HFFc6 (cell line): Measurements from ENCODE around the gene NAT14. TPM values are rescaled to one million over a fixed set of nuclear protein-coding genes. Genes with fewer than 3 reads are reported as not detected.

Source experiments
- DNase-seq: peaks from one replicate; pipeline ENCODE4 v3.0.0-alpha.2; 2018
- H3K27ac Mint-ChIP-seq: 2 replicates; pipeline ENCODE4 v1.8.0; 2020; ENCODE audit warnings: mild to moderate bottlenecking, mixed read lengths
- H3K27me3 Mint-ChIP-seq: 2 replicates; pipeline ENCODE4 v1.8.0; 2021; ENCODE audit warnings: mild to moderate bottlenecking, moderate library complexity, mixed read lengths; ENCODE audit not compliant: insufficient read depth
- H3K36me3 Mint-ChIP-seq: 2 replicates; pipeline ENCODE4 v1.8.0; 2021; ENCODE audit warnings: low read depth, mixed read lengths
- H3K4me1 Mint-ChIP-seq: 2 replicates; pipeline ENCODE4 v1.8.0; 2020; ENCODE audit warnings: low read depth, mixed read lengths
- H3K4me3 Mint-ChIP-seq: 2 replicates; pipeline ENCODE4 v1.8.0; 2020; ENCODE audit warnings: mild to moderate bottlenecking, moderate library complexity, mixed read lengths
- H3K9me3 Mint-ChIP-seq: 2 replicates; pipeline ENCODE4 v1.8.0; 2020; ENCODE audit warnings: mild to moderate bottlenecking, mixed read lengths
- CTCF ChIP-seq: fragments of 200-600 bp; sonication (generic); IDR thresholded peaks from 2 replicates; pipeline ENCODE4 v1.5.0; 2021; ENCODE audit warnings: antibody characterized with exemption, mild to moderate bottlenecking
- total RNA-seq, 6 experiments: library from RNA; stranded (reverse); fragmentation: NEBNext Ultra II Directional; extraction: Animal tissue kit (Norgen Biotek cat#: 25700); gene quantifications; 2 replicates in 1 of 6; 3 replicates in 5 of 6; pipeline ENCODE4 v1.2.3, GENCODE V29; 2021

NAT14 gene
- total RNA-seq, 6 experiments from 2014 or later, result 53.3 to 72.0 (median 61.3) TPM

DNA sequence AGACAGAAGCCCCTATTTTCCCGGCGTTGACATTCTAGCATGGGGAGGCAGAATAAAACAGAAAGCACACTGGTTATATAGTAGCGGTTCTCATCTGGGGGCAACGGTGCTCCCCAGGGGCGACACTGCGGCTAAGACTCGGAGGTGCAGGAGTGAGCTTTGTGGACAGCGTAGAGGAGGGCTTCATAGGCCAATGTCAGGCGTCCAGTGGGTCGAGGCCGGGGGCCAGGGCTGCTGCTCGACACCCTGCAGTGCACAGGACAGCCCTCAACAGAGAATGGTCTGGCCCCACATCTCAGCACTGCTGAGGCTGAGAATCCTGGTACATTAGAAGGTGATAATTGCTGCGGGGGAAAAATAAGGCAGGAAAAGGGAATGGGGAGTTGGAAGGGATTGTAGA, 7.1 kb upstream of the NAT14 start:
- H3K9me3 Mint-ChIP-seq, result no peaks in the 10 kb centered on the region
- TF ChIP-seq CTCF, result no peak
- DNase-seq, result no peak
- peaks cover 4% of the 10 kb centered on the region for H3K27me3 Mint-ChIP-seq
- H3K4me3 Mint-ChIP-seq, result peak overlapping the region; percentile 97
- peaks cover 40% of the 10 kb centered on the region for H3K4me1 Mint-ChIP-seq
- peak overlapping the region; percentile 17 for H3K27ac Mint-ChIP-seq
- peaks cover 4% of the 10 kb centered on the region for H3K36me3 Mint-ChIP-seq

GRCh38 chr19:55478364-55478763, 6.6 kb upstream of the NAT14 start:
- Mint-ChIP-seq H3K4me1 (peaks cover 40% of the 10 kb centered on the region), H3K27ac (peak overlapping the region; percentile 17; the same call in 1 of the 2 replicates), H3K9me3 (no peaks in the 10 kb centered on the region), H3K27me3 (peaks cover 4% of the 10 kb centered on the region), H3K36me3 (peaks cover 4% of the 10 kb centered on the region), H3K4me3 (peak overlapping the region; percentile 97)
- no peak for DNase-seq
- no peak for TF ChIP-seq CTCF

- peaks cover 4% of the 10 kb centered on the region for H3K36me3 Mint-ChIP-seq
- no peak for TF ChIP-seq CTCF
- no peaks in the 10 kb centered on the region for H3K9me3 Mint-ChIP-seq
- H3K4me1 Mint-ChIP-seq, result peaks cover 40% of the 10 kb centered on the region
- DNase-seq, result no peak
- peak overlapping the region; percentile 97; the same call in 1 of the 2 replicates for H3K4me3 Mint-ChIP-seq
- no peak overlapping the region for H3K27ac Mint-ChIP-seq
- peaks cover 4% of the 10 kb centered on the region for H3K27me3 Mint-ChIP-seq
Measured at GRCh38 chr19:55479045-55479444, 5.9 kb upstream of the NAT14 start.

- DNase-seq, result no peak
- Mint-ChIP-seq H3K4me3 (no peak overlapping the region), H3K27ac (peak overlapping the region; percentile 19; the same call in 1 of the 2 replicates), H3K9me3 (no peaks in the 10 kb centered on the region), H3K36me3 (peaks cover 4% of the 10 kb centered on the region), H3K4me1 (peaks cover 40% of the 10 kb centered on the region), H3K27me3 (peaks cover 4% of the 10 kb centered on the region)
- no peak for TF ChIP-seq CTCF
Measured at GRCh38 chr19:55479451-55480230, 5.3 kb upstream of the NAT14 start.

DNA sequence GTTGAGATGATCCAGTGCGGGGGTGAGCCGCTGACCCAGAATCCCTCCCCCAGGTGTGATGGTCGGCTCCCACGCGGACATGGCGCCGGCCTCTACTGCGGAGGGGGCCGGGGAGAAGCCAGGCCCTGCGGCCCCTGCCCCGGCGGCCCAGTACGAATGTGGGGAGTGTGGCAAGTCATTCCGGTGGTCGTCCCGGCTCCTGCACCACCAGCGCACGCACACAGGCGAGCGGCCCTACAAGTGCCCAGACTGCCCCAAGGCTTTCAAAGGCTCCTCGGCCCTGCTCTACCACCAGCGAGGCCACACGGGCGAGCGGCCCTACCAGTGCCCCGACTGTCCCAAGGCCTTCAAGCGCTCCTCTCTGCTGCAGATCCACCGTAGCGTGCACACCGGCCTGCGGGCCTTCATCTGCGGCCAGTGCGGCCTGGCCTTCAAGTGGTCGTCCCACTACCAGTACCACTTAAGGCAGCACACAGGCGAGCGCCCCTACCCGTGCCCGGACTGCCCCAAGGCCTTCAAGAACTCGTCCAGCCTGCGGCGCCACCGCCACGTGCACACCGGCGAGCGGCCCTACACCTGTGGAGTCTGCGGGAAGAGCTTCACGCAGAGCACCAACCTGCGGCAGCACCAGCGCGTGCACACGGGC, 3.7 kb upstream of the NAT14 start:
- peaks cover 4% of the 10 kb centered on the region for H3K36me3 Mint-ChIP-seq
- no peak overlapping the region for H3K4me3 Mint-ChIP-seq
- no peaks in the 10 kb centered on the region for H3K9me3 Mint-ChIP-seq
- peaks cover 41% of the 10 kb centered on the region for H3K4me1 Mint-ChIP-seq
- TF ChIP-seq CTCF, result no peak
- DNase-seq, result no peak
- peaks cover 4% of the 10 kb centered on the region for H3K27me3 Mint-ChIP-seq
- H3K27ac Mint-ChIP-seq, result no peak overlapping the region
